Fibroblast of skin of abdomen (primary cell): ENCODE results near the gene CDON. TPM values are rescaled to one million over a fixed set of nuclear protein-coding genes. Genes with fewer than 3 reads are reported as not detected.

Experiments used
- DNase-seq: peaks from one replicate; pipeline ENCODE4 v3.0.0-alpha.2; 2013
- polyA plus RNA-seq, 2 experiments: library from polyadenylated mRNA; unstranded; fragments of 120-200 nt; gene quantifications; one replicate each; pipeline ENCODE4 v1.2.1, GENCODE V29; 2013; ENCODE audit not compliant: insufficient read length in 2 of 2

The CDON gene
- polyA plus RNA-seq (2013, experiment 1 of 2; ENCODE audit: insufficient read length): 2.9 TPM
- 3.5 TPM for polyA plus RNA-seq (2013, experiment 2 of 2; ENCODE audit: insufficient read length)

GRCh38 chr11:126062679-126063506 is at the start of gene CDON:
TSS of gene CDON (minus strand) at chr11:126062866. CDS start at chr11:126023476, 39,390 bp downstream.
- peak; percentile 93 for DNase-seq

GRCh38 chr11:126111458-126112116 is 48.9 kb upstream of the CDON start:
- no peak for DNase-seq

GRCh38 chr11:126109941-126110731 is 47.5 kb upstream of the CDON start:
- no peak for DNase-seq

- DNase-seq: no peak
Observed at GRCh38 chr11:126106594-126107328, 44.1 kb upstream of the CDON start.

GRCh38 chr11:126105748-126106080 is 43.0 kb upstream of the CDON start:
- no peak for DNase-seq

- DNase-seq: no peak
Observed at GRCh38 chr11:126105022-126105747, 42.5 kb upstream of the CDON start.

- DNase-seq: no peak
Observed at GRCh38 chr11:126104420-126104819, 41.8 kb upstream of the CDON start.

- DNase-seq: no peak
Observed at GRCh38 chr11:126103150-126103549, 40.5 kb upstream of the CDON start.

GRCh38 chr11:126102436-126102981 is 39.8 kb upstream of the CDON start:
- no peak for DNase-seq

GRCh38 chr11:126101930-126102283 is 39.2 kb upstream of the CDON start:
- no peak for DNase-seq

GRCh38 chr11:126101251-126101929 is 38.7 kb upstream of the CDON start:
- no peak for DNase-seq

- DNase-seq: no peak
Observed at GRCh38 chr11:126100716-126101115, 38.0 kb upstream of the CDON start.

- no peak for DNase-seq
Observed at GRCh38 chr11:126098204-126098769, 35.6 kb upstream of the CDON start.

- DNase-seq: no peak
Observed at GRCh38 chr11:126095745-126096144, 33.1 kb upstream of the CDON start.

GRCh38 chr11:126090452-126090851 is 27.8 kb upstream of the CDON start:
- DNase-seq: no peak

- no peak for DNase-seq
Observed at GRCh38 chr11:126088999-126089398, 26.3 kb upstream of the CDON start.

GRCh38 chr11:126086248-126086647 is 23.6 kb upstream of the CDON start:
- no peak for DNase-seq

GRCh38 chr11:126084608-126084912 is 21.9 kb upstream of the CDON start:
- DNase-seq: no peak

GRCh38 chr11:126083829-126084607 is 21.4 kb upstream of the CDON start:
- no peak for DNase-seq
